GM19043 (cell line): ENCODE results near the gene PRKCA.

Source experiments
- ATAC-seq: cut with Tn5 transposase; IDR thresholded peaks from one replicate; pipeline ENCODE4 v1.9.1; 2021; ENCODE audit warnings: low read depth; ENCODE audit not compliant: unreplicated experiment

Gene PRKCA

GRCh38 chr17:66746736-66747135 lies 444.3 kb downstream of the PRKCA start:
- ATAC-seq: no peak

- no peak for ATAC-seq
Measured at GRCh38 chr17:66747578-66748275, 445.3 kb downstream of the PRKCA start.

GRCh38 chr17:66748578-66748977 lies 446.2 kb downstream of the PRKCA start:
- no peak for ATAC-seq

GRCh38 chr17:66749217-66749832 lies 446.9 kb downstream of the PRKCA start:
- no peak for ATAC-seq

- ATAC-seq: no peak
Measured at GRCh38 chr17:66750116-66750515, 447.7 kb downstream of the PRKCA start.

- no peak for ATAC-seq
Measured at GRCh38 chr17:66750781-66751543, 448.5 kb downstream of the PRKCA start.

- ATAC-seq: no peak
Measured at GRCh38 chr17:66751771-66752170, 449.4 kb downstream of the PRKCA start.

GRCh38 chr17:66752411-66752810 lies 450.0 kb downstream of the PRKCA start:
- no peak for ATAC-seq

- no peak for ATAC-seq
Measured at GRCh38 chr17:66753126-66753920, 450.9 kb downstream of the PRKCA start.

GRCh38 chr17:66755101-66755943 lies 452.9 kb downstream of the PRKCA start:
- no peak for ATAC-seq

GRCh38 chr17:66755944-66756290 lies 453.5 kb downstream of the PRKCA start:
- no peak for ATAC-seq

GRCh38 chr17:66760324-66760723 lies 457.9 kb downstream of the PRKCA start:
- ATAC-seq: no peak

GRCh38 chr17:66762276-66762675 lies 459.9 kb downstream of the PRKCA start:
- ATAC-seq: no peak

- ATAC-seq: no peak
Measured at GRCh38 chr17:66763056-66763455, 460.6 kb downstream of the PRKCA start.

- no peak for ATAC-seq
Measured at GRCh38 chr17:66764506-66764905, 462.1 kb downstream of the PRKCA start.

GRCh38 chr17:66767154-66767933 lies 464.9 kb downstream of the PRKCA start:
- ATAC-seq: no peak

GRCh38 chr17:66769911-66770310 lies 467.5 kb downstream of the PRKCA start:
- ATAC-seq: no peak

- no peak for ATAC-seq
Measured at GRCh38 chr17:66772148-66772812, 469.9 kb downstream of the PRKCA start.

GRCh38 chr17:66775271-66775670 lies 472.9 kb downstream of the PRKCA start:
- ATAC-seq: no peak
